MM.1S (cell line): ENCODE results near the gene AP5B1.

Experiments
- EZH2 ChIP-seq: fragments of 300-600 bp; sonication (generic); optimal IDR thresholded peaks from 2 replicates; pipeline ENCODE3; 2017; ENCODE audit warnings: low read depth, mild to moderate bottlenecking, antibody characterized with exemption, low read length, mixed read lengths
- EZH2phosphoT487 ChIP-seq: fragments of 300-600 bp; sonication (generic); IDR thresholded peaks from 2 replicates; pipeline ENCODE4 v1.6.1; 2018; ENCODE audit warnings: antibody characterized with exemption, low read length
- TF ChIP-seq, protein P1 (sequence below): fragments of 300-600 bp; sonication (generic); IDR thresholded peaks from 2 replicates; pipeline ENCODE4 v1.5.1; 2016; ENCODE audit warnings: antibody characterized with exemption, low read length, mixed read lengths

DNA sequence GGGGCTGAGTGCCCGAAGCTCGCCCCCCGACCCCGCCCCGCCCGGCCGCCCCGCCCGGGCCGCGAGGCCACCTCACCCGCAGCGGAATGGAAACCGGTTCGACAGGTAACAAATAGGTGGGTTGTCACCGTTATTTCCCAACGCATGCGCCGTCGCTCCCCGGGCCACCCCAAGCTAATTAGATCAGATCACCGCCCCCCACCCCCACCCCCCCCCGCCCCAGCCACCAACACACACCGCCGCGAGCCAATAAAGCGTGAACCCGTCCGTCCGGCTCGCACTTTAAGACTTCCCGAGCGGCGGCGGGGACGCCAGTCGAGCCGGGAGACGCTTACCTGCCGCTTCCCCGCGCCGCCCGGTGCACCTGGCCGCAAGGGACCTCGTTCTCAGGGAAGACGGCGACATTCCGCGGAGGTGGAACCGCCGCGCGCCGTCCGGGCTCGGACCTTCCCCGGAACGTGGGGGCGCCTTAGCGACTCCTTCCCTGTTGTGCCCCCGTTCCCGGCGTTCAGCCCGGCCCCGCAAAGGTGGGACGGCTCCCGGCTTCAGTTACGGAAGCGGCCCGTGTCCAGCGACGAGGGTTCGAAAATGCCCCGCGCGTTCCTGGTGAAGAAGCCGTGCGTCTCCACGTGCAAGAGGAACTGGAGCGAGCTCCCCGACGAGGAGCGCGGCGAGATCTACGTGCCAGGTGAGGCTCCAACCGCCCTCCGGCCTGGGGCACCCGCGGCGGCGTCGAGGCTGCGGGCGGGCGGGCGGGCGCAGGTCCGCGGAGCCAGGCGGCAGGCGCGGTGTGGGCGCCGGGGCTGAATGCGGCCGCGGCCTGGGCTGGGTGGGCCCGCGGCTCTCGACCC, 6.2 kb upstream of the AP5B1 start, which contains the start of gene OVOL1:
- TF ChIP-seq, protein P1, sequence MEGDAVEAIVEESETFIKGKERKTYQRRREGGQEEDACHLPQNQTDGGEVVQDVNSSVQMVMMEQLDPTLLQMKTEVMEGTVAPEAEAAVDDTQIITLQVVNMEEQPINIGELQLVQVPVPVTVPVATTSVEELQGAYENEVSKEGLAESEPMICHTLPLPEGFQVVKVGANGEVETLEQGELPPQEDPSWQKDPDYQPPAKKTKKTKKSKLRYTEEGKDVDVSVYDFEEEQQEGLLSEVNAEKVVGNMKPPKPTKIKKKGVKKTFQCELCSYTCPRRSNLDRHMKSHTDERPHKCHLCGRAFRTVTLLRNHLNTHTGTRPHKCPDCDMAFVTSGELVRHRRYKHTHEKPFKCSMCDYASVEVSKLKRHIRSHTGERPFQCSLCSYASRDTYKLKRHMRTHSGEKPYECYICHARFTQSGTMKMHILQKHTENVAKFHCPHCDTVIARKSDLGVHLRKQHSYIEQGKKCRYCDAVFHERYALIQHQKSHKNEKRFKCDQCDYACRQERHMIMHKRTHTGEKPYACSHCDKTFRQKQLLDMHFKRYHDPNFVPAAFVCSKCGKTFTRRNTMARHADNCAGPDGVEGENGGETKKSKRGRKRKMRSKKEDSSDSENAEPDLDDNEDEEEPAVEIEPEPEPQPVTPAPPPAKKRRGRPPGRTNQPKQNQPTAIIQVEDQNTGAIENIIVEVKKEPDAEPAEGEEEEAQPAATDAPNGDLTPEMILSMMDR = no peak
- peak; percentile 96 for TF ChIP-seq EZH2
- TF ChIP-seq EZH2phosphoT487 = no peak
